Inflammatory macrophage treated with lipopolysaccharide for 1 hour (primary cell): Measurements from ENCODE around the gene GTF2F2.
A peak's percentile ranks its signal among the peaks of the same experiment; 100 is the strongest.
"Not testable (repeated sequence)": the region's sequence is repeated elsewhere in the genome, so short reads cannot be mapped to it uniquely, and the experiment has no call there.

Experiments used
- DNase-seq, 2 donors: peaks; one replicate each; pipeline ENCODE4 v3.0.0-alpha.2; 2020 to 2022

The GTF2F2 gene

GRCh38 chr13:45257638-45258333, 137.5 kb downstream of the GTF2F2 start:
- DNase-seq: no peak

DNA sequence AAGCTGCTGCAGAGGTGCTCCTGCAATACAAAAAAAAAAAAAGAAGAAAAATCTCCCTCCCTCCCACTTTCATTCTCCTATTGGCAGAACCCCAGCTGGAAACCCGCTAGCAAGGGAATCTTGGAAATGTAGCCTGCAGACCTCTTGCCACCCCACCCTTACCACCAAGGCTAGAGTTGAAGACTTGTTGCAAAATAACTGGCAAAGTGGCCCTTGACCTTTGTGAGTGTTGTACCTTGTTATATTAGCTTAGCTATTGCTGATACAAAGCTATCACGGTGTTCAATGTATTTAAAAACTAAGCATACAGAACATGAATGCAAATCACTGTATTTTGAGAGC, 138.0 kb downstream of the GTF2F2 start:
- DNase-seq: no peak

DNA sequence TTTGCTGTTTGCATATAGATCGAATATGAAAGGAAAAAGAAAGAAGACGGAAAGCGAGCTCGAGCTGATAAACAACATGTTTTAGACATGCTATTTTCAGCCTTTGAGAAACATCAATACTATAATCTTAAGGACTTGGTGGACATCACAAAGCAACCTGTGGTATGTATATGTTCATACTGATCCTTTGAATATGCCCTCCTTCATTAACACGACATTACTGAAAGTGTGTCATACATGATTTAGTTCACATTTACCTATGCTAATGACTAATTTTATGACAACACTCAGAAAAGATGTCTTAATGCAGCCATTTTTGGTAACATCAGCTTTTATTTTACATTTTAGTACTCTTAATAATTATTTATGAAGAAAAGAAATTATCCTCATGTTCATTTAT, 146.9 kb downstream of the GTF2F2 start:
- DNase-seq: no peak

DNA sequence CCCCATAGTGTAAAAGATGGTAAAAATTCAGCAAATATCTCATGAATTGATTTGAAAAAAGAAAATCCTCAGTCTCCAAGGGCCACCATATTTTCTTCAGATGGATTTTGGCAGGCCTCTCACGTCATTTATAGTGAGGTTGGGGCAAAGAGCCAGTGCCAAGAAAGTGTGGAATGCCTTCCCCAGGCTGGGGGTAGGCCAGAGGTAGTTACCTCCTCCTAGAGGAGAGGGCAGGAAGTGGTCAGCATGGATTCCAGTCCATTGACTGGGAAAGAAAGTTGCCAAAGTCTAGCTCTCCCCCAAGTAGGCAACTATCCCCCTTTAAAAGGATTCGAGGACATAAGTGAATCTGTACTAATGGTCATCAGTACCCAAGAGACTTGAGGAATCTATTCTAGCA, 148.9 kb downstream of the GTF2F2 start:
- DNase-seq: no peak

DNA sequence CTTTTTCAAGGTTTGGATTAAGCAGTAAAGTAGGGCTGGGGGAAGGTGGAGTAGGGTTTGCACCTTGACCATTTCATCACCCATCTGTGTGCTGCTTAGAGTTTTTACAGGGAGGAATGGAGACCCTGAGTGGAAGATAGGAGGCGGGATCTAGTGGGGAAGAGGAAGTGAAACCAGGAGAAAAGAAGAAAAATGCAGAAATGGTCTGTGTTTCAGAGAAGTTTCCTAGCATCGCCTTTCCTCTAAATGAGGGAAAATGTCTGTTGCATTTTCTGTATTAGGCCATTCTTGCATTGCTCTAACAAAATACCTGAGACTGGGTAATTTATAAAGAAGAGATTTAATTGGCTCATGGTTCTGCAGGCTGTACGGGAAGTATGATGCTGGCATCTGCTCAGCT, 156.6 kb downstream of the GTF2F2 start:
- DNase-seq: peak; percentile 25 to 49

DNA sequence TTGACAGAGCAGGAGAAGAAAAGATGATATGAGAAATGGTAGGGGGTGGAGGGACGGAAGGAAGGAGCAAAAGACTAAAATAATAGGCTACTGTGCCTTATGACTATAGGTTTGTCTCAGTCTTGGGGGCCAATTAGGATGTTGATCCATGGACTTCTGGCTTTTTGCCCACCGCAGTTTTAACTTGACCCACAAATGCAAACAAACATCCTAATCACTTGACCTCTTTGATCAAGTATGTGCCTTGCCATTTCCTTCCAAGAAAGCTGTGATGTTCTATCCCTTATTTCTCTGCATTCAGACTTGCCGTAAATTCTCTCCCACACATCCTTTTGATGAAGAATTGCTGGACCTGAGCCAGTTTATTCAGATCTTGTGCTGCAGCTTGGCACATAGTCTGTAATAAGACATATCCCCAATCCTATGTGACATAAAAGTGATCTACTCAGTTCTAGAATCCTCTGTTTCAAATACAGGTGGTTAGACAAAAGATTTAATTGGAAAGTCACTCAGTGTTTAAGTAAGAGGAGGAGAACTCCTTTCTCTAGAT, 157.9 kb downstream of the GTF2F2 start:
- DNase-seq: no peak

DNA sequence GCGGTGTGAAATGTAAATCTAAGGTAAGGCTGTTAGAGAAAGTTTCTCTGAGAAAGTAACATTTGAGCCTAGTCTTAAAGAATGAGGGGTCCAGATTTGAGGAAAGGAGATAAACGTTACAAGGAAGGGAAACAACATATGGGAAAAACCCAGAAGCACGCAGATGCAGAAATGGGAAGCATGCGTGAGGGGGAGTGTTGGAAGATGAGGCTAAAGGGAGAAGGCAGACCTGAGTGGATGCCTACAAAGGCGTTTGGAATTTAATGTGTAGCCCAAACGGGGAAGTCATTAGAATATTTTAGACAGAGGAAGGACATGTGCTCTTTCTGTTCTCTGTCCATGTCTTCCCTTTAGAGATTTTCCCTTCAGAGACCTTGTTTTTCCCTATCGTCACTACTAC, 159.7 kb downstream of the GTF2F2 start:
- DNase-seq: peak; percentile 57 to 79

DNA sequence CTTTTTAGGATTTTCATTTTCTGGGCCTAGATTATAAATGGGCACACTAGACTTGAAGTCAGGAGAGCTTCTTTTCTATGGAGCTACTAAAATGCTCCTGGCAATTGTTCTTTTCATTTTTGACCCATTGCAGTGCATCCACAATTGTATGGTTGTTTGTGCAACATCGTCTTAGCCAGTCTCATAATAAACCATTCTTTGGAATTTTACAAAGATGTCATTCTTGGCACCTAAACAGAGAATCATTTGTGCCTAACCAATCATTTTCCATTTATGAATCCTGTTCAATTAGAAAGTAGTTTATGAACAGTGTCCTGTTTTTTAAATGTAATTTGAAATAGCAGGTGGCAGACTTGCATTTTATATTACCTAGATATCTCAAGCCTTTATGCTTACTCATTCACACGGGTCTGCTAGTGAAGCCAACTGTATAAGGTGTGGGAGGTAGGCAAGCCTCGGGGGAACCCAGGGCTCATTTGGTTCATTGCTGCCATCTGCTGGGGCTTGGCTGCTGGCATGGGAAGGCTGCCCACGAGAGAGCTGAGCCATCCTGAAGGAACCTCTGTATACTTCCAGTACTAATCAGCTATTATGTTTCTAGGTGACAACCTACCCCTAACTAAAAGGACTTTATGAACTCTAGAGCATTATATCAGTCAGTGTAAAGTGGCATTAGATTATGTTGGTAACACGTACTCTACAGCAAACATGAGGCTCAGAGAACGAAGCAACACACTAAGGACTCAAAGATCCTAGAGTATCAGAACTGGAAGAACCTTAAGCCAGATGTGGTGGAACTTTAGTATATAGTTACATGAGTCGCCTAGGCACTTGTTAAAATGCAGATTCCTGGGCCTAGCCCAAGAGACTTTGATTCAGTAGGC, 160.7 kb downstream of the GTF2F2 start:
- DNase-seq: peak; percentile 74 to 77

- no peak for DNase-seq
Measured at GRCh38 chr13:45282994-45283393, 162.7 kb downstream of the GTF2F2 start.

GRCh38 chr13:45289936-45290563, 169.7 kb downstream of the GTF2F2 start:
- DNase-seq: no peak

DNA sequence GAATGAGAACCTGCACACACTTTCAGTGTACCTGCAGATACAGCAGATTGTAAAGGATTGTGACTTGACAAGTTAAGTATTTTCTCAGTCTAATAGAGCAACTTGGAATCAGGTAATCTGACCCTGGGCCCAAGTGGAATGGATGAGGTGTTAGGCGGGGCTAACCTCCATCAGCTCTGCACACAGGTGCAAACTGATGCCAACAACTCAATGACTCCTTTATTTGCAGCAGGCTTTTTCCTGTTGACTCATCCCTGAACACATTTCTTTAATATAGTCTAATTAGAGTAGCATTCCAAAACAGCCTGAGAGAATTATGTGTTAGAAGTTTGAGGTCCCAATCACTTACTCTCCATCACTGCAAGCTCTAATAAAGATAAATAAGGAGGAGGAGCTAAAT, 171.9 kb downstream of the GTF2F2 start:
- no peak for DNase-seq

DNA sequence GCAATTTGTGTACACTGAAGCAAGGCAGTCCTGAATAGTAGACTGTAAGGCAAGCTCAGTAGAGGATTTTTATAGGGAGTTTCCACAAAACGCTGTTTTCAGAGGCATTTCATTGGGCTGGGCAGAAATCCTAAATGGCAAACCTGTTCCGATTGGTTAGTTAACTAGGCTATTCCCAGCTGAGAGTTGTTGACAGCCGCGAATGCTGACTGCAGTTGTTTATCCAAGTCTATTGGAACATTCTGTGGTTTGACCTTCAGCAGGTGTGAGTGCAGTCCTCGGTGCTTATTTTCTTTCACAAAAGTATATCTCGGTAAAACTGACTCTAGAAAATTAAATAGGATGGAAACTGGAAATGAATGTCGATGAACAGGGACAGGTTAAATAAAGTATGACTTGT, 175.2 kb downstream of the GTF2F2 start:
- DNase-seq: no peak

DNA sequence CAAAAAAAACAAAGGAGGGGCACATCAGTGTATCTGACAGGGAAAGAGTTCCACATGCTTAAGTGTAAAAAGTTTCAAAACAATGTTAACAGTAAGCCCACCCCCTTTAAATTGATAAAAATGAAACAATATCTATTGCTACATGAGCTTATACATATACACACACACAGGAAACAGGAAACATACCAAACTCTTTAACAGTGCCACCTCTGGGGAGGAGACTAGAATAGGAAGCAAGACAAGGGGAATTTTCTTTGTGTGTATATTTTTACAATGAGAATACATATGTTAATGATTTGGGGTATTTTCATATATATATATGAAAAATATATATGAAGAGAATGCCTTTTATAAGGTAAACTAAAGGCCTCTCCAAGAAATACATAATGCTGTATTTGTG, 175.9 kb downstream of the GTF2F2 start:
- no peak for DNase-seq

- DNase-seq: no peak
Measured at GRCh38 chr13:45297456-45298205, 177.3 kb downstream of the GTF2F2 start.

GRCh38 chr13:45298206-45298505, 177.8 kb downstream of the GTF2F2 start:
- no peak for DNase-seq

GRCh38 chr13:45298550-45298949, 178.2 kb downstream of the GTF2F2 start:
- not testable (repeated sequence) for DNase-seq

GRCh38 chr13:45299194-45299593, 178.9 kb downstream of the GTF2F2 start:
- DNase-seq: no peak

GRCh38 chr13:45300190-45300985, 180.1 kb downstream of the GTF2F2 start:
- DNase-seq: no peak

- no peak for DNase-seq
Measured at GRCh38 chr13:45301263-45301662, 181.0 kb downstream of the GTF2F2 start.

DNA sequence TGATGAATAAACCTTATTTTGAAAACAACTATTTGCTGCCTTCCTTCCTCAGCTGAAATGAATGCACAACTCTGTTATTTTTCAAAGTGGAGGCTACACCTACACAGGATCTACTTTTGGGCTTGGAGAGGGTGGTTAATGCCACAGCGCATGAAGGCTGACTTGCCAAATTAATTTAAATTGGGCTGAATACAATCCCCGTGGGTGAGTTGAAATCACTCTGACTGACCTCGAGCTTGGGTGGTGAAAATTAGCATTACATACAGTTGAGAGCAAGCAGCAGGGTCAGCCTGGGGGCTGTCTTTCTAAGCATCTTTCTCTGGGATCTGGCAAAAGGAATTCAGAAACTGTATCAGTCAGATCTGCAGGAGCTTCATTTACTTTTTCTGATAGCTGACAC, 182.2 kb downstream of the GTF2F2 start:
- DNase-seq: no peak

GRCh38 chr13:45303026-45303425, 182.7 kb downstream of the GTF2F2 start:
- no peak for DNase-seq

DNA sequence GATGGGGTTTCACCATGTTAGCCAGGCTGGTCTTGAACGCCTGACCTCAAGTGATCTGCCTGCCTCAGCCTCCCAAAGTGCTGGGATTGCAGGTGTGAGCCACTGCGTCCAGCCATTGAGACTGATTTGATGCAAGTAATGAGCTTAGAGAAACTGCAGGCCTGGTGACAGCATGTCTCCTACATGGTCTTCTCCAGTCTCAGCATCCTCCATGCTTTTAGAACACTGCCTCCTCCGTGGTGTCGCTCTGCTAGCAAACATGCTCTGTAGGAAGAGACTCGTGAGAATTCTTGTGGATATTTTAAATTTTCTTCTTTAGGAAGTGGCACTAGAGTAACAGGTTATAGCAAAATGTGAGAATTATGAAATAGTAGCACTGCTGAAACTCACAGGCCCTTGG, 183.6 kb downstream of the GTF2F2 start:
- DNase-seq: no peak
